CD14-positive monocyte (primary cell): Measurements from ENCODE around the gene SV2A. TPM values are rescaled to one million over a fixed set of nuclear protein-coding genes. Genes with fewer than 3 reads are reported as not detected.
"Not testable (repeated sequence)": the region's sequence is repeated elsewhere in the genome, so short reads cannot be mapped to it uniquely, and the experiment has no call there.

Experiments
- DNase-seq, 3 donors: peaks; one replicate each; pipeline ENCODE4 v3.0.0-alpha.2; 2011 to 2022
- H2AFZ ChIP-seq: 2 replicates; pipeline ENCODE4 v1.6.0; 2012; ENCODE audit warnings: mild to moderate bottlenecking, low read depth, low read length, inconsistent platforms; ENCODE audit not compliant: insufficient read depth, poor library complexity, severe bottlenecking
- H3K27ac ChIP-seq, 2 donors: 1 replicate in 1 of 2; 2 replicates in 1 of 2; pipeline ENCODE4 v1.5.1; 2012 to 2013; ENCODE audit warnings: low read length in 2 of 2, control low read depth in 1 of 2, inconsistent platforms in 1 of 2, low read depth in 1 of 2, mild to moderate bottlenecking in 1 of 2
- H3K27me3 ChIP-seq, 2 donors: one replicate each; pipeline versions ENCODE4 v1.6.0 to v1.6.1; 2011 to 2013; ENCODE audit warnings: low read length in 2 of 2; ENCODE audit not compliant: control insufficient read depth in 2 of 2, insufficient read depth in 2 of 2
- H3K36me3 ChIP-seq, 2 donors: replicated peaks in 1 of 2; 1 replicate in 1 of 2; 2 replicates in 1 of 2; pipeline versions ENCODE4 v1.5.1 to v1.6.1; 2012 to 2013; ENCODE audit warnings: low read length in 2 of 2, control low read depth in 1 of 2, inconsistent platforms in 1 of 2, mild to moderate bottlenecking in 1 of 2; ENCODE audit not compliant: insufficient read depth in 2 of 2, control insufficient read depth in 1 of 2
- H3K4me1 ChIP-seq, 2 donors: 1 replicate in 1 of 2; 2 replicates in 1 of 2; pipeline versions ENCODE4 v1.5.1 to v1.6.1; 2012 to 2013; ENCODE audit warnings: low read length in 2 of 2, control low read depth in 1 of 2, inconsistent platforms in 1 of 2, mild to moderate bottlenecking in 1 of 2, moderate library complexity in 1 of 2; ENCODE audit not compliant: insufficient read depth in 2 of 2, control insufficient read depth in 1 of 2
- H3K4me2 ChIP-seq: replicated peaks from 2 replicates; pipeline ENCODE3; 2012; ENCODE audit warnings: low read length, moderate library complexity, mild to moderate bottlenecking; ENCODE audit not compliant: poor library complexity, severe bottlenecking; ENCODE audit errors: extremely low read depth
- H3K4me3 ChIP-seq, 3 experiments: fragments of 200-600 bp in 1 of 3; sonication (generic) in 1 of 3; replicated peaks in 1 of 3; 1 replicate in 2 of 3; 2 replicates in 1 of 3; pipeline ENCODE4 v1.5.1; 2011 to 2013; ENCODE audit warnings: low read length in 3 of 3, mild to moderate bottlenecking in 3 of 3, control low read depth in 2 of 3, low read depth in 2 of 3, inconsistent platforms in 1 of 3, moderate library complexity in 1 of 3
- H3K79me2 ChIP-seq: 2 replicates; pipeline ENCODE4 v1.6.0; 2012; ENCODE audit warnings: mild to moderate bottlenecking, control low read depth, inconsistent platforms, low read length, moderate library complexity; ENCODE audit not compliant: insufficient read depth
- H3K9ac ChIP-seq: 2 replicates; pipeline ENCODE4 v1.6.0; 2017; ENCODE audit warnings: low read length, mild to moderate bottlenecking; ENCODE audit not compliant: insufficient read depth, poor library complexity, severe bottlenecking
- H3K9me3 ChIP-seq, 2 donors: replicated peaks in 1 of 2; 1 replicate in 1 of 2; 2 replicates in 1 of 2; pipeline versions ENCODE4 v1.5.1 to v1.6.1; 2012 to 2013; ENCODE audit warnings: low read length in 2 of 2, control low read depth in 1 of 2; ENCODE audit not compliant: control insufficient read depth in 1 of 2, insufficient read depth in 1 of 2
- H4K20me1 ChIP-seq: 2 replicates; pipeline ENCODE4 v1.6.0; 2012; ENCODE audit warnings: mild to moderate bottlenecking, low read length, control low read depth, moderate library complexity; ENCODE audit not compliant: insufficient read depth
- H3K27ac Mint-ChIP-seq, 7 donors: one replicate each; pipeline ENCODE4 v1.8.0; 2020; ENCODE audit warnings: mild to moderate bottlenecking in 7 of 7, mixed read lengths in 7 of 7, moderate library complexity in 6 of 7, inconsistent platforms in 2 of 7
- H3K27me3 Mint-ChIP-seq, 3 donors: one replicate each; pipeline ENCODE4 v1.8.0; 2021 to 2022; ENCODE audit warnings: low read depth in 3 of 3, mild to moderate bottlenecking in 3 of 3, mixed read lengths in 3 of 3, moderate library complexity in 3 of 3, inconsistent platforms in 1 of 3
- H3K36me3 Mint-ChIP-seq, 2 donors: one replicate each; pipeline ENCODE4 v1.8.0; 2020; ENCODE audit warnings: mixed read lengths in 2 of 2, inconsistent platforms in 1 of 2, mild to moderate bottlenecking in 1 of 2
- H3K4me1 Mint-ChIP-seq: one replicate; pipeline ENCODE4 v1.8.0; 2020; ENCODE audit warnings: mild to moderate bottlenecking, mixed read lengths
- H3K4me3 Mint-ChIP-seq, 2 donors: one replicate each; pipeline ENCODE4 v1.8.0; 2020; ENCODE audit warnings: mild to moderate bottlenecking in 2 of 2, mixed read lengths in 2 of 2, moderate library complexity in 1 of 2
- H3K9me3 Mint-ChIP-seq, 7 donors: one replicate each; pipeline ENCODE4 v1.8.0; 2020 to 2022; ENCODE audit warnings: mixed read lengths in 7 of 7, mild to moderate bottlenecking in 6 of 7, moderate library complexity in 6 of 7, inconsistent platforms in 2 of 7
- WGBS: methylation state at CpG from one replicate; pipeline ENCODE4 v1.1.5; 2013; ENCODE audit warnings: missing lambda C conversion rate; ENCODE audit not compliant: insufficient coverage; 5-methylcytosine and 5-hydroxymethylcytosine counted together
- intact Hi-C, 2 donors: fragments of 100-400 bp; cut with micrococcal nuclease; formaldehyde crosslinking; loops; one replicate each; pipeline versions ENCODE4 v1.15.0 to v1.15.1; 2023
- polyA plus RNA-seq, 3 donors: library from polyadenylated mRNA; depleted of rRNA in 1 of 3; unstranded in 2 of 3; stranded (reverse) in 1 of 3; fragments of 300-500 nt in 2 of 3; fragments of >200 nt in 1 of 3; fragmentation: Illumina TruSeq in 2 of 3; gene quantifications; 1 replicate in 2 of 3; 2 replicates in 1 of 3; pipeline ENCODE4 v1.2.3, GENCODE V29; 2012 to 2021
- TF ChIP-seq, protein P1 (sequence below): fragments of 200-600 bp; IDR thresholded peaks from one replicate; pipeline ENCODE4 v1.8.0; 2022; ENCODE audit warnings: antibody characterized with exemption, mild to moderate bottlenecking

SV2A gene
- polyA plus RNA-seq, 3 donors, result 0.07 to 0.17 (median 0.14) TPM

- peaks cover 0 to 2% (median 0%) of the 10 kb centered on the region in 3 donors for H3K27me3 Mint-ChIP-seq
- peaks cover 3% of the 10 kb centered on the region for H3K4me1 Mint-ChIP-seq
- H3K9me3 Mint-ChIP-seq, result peaks cover 0 to 3% (median 0%) of the 10 kb centered on the region in 7 donors
- WGBS, result 10% methylated on average over 28 of the region's 28 CpGs
- H3K4me3 Mint-ChIP-seq, result no peak overlapping the region
- no peak overlapping the region for H3K27ac Mint-ChIP-seq
- peaks cover 0 to 3% of the 10 kb centered on the region in 2 donors for H3K36me3 Mint-ChIP-seq
- H3K4me3 ChIP-seq, result peak overlapping the region; percentile 59 to 99 (median 79)
- H3K9ac ChIP-seq, result peak overlapping the region; percentile 86
- H3K4me1 ChIP-seq, result peaks cover 32 to 38% of the 10 kb centered on the region in 2 donors
- peaks cover 10% of the 10 kb centered on the region for H3K79me2 ChIP-seq
- intact Hi-C loops, result no loop called here
- H3K27me3 ChIP-seq, result no peaks in the 10 kb centered on the region
- H3K9me3 ChIP-seq, result no peaks in the 10 kb centered on the region
- peak overlapping the region; percentile 78 for H3K4me2 ChIP-seq
- TF ChIP-seq, protein P1, sequence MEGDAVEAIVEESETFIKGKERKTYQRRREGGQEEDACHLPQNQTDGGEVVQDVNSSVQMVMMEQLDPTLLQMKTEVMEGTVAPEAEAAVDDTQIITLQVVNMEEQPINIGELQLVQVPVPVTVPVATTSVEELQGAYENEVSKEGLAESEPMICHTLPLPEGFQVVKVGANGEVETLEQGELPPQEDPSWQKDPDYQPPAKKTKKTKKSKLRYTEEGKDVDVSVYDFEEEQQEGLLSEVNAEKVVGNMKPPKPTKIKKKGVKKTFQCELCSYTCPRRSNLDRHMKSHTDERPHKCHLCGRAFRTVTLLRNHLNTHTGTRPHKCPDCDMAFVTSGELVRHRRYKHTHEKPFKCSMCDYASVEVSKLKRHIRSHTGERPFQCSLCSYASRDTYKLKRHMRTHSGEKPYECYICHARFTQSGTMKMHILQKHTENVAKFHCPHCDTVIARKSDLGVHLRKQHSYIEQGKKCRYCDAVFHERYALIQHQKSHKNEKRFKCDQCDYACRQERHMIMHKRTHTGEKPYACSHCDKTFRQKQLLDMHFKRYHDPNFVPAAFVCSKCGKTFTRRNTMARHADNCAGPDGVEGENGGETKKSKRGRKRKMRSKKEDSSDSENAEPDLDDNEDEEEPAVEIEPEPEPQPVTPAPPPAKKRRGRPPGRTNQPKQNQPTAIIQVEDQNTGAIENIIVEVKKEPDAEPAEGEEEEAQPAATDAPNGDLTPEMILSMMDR, result peak; percentile 64
- no peaks in the 10 kb centered on the region for H3K36me3 ChIP-seq
- DNase-seq, result peak; percentile 74 to 82 (median 81)
- H3K27ac ChIP-seq, result peak overlapping the region; percentile 96 to 97
- peaks cover 30% of the 10 kb centered on the region for H4K20me1 ChIP-seq
- H2AFZ ChIP-seq, result peak overlapping the region; percentile 71
These were observed 29.2 kb downstream of the SV2A start for GRCh38 chr1:149888247-149888998.

- peaks cover 0 to 3% of the 10 kb centered on the region in 2 donors for H3K36me3 Mint-ChIP-seq
- H4K20me1 ChIP-seq, result peaks cover 38% of the 10 kb centered on the region
- no peak overlapping the region for H3K4me3 Mint-ChIP-seq
- no peaks in the 10 kb centered on the region for H3K36me3 ChIP-seq
- intact Hi-C loops, result loop anchor here in 1 of 2 donors (2.0 kb wide), 1 partner anchor 41 kb away; no protein-coding TSS in a partner anchor
- peak overlapping the region; percentile 96 to 97 for H3K27ac ChIP-seq
- H3K9ac ChIP-seq, result peak overlapping the region; percentile 86
- no peaks in the 10 kb centered on the region for H3K27me3 ChIP-seq
- peaks cover 0 to 2% (median 0%) of the 10 kb centered on the region in 3 donors for H3K27me3 Mint-ChIP-seq
- peak overlapping the region; percentile 59 to 99 (median 79) for H3K4me3 ChIP-seq
- H3K9me3 Mint-ChIP-seq, result peaks cover 0 to 3% (median 0%) of the 10 kb centered on the region in 7 donors
- 0% methylated on average over 42 of the region's 46 CpGs for WGBS
- H3K79me2 ChIP-seq, result peaks cover 13% of the 10 kb centered on the region
- H2AFZ ChIP-seq, result peak overlapping the region; percentile 71
- H3K27ac Mint-ChIP-seq, result no peak overlapping the region
- TF ChIP-seq, protein P1, result no peak
- H3K4me1 ChIP-seq, result peaks cover 32 to 39% of the 10 kb centered on the region in 2 donors
- H3K9me3 ChIP-seq, result no peaks in the 10 kb centered on the region
- DNase-seq, result peak; percentile 93 to 97 (median 96)
- peaks cover 3% of the 10 kb centered on the region for H3K4me1 Mint-ChIP-seq
- peak overlapping the region; percentile 78 for H3K4me2 ChIP-seq
These were observed 30.0 kb downstream of the SV2A start for GRCh38 chr1:149887456-149888246.

- H2AFZ ChIP-seq, H3K36me3 Mint-ChIP-seq, H3K4me1 Mint-ChIP-seq, H3K27me3 ChIP-seq, DNase-seq, H3K9me3 ChIP-seq, H3K36me3 ChIP-seq, H3K27me3 Mint-ChIP-seq, H3K27ac Mint-ChIP-seq, H3K4me3 Mint-ChIP-seq, H3K9me3 Mint-ChIP-seq: not testable (repeated sequence)
- H3K4me2 ChIP-seq, result peak overlapping the region; percentile 78
- WGBS, result no CpG with 5 or more reads among the region's 13 CpGs
- H3K4me1 ChIP-seq, result peaks cover 32 to 39% of the 10 kb centered on the region in 2 donors
- H3K27ac ChIP-seq, result peak overlapping the region; percentile 96 to 97
- intact Hi-C loops, result loop anchor here in 1 of 2 donors (2.0 kb wide), 1 partner anchor 42 kb away; no protein-coding TSS in a partner anchor
- peak overlapping the region; percentile 59 to 99 (median 79) for H3K4me3 ChIP-seq
- peaks cover 43% of the 10 kb centered on the region for H4K20me1 ChIP-seq
- H3K9ac ChIP-seq, result peak overlapping the region; percentile 86
- H3K79me2 ChIP-seq, result peaks cover 13% of the 10 kb centered on the region
These were observed 30.5 kb downstream of the SV2A start for GRCh38 chr1:149887196-149887455.
